ENCODE measurements around the gene NVL. TPM values are rescaled to one million over a fixed set of nuclear protein-coding genes. Genes with fewer than 3 reads are reported as not detected.

NVL gene
- total and polyA plus RNA-seq, 2 of the 8 experiments (the other 6 are each of a cell fraction or from before 2014, with no cell fraction given) = 22.7 to 45.8 TPM

DNA sequence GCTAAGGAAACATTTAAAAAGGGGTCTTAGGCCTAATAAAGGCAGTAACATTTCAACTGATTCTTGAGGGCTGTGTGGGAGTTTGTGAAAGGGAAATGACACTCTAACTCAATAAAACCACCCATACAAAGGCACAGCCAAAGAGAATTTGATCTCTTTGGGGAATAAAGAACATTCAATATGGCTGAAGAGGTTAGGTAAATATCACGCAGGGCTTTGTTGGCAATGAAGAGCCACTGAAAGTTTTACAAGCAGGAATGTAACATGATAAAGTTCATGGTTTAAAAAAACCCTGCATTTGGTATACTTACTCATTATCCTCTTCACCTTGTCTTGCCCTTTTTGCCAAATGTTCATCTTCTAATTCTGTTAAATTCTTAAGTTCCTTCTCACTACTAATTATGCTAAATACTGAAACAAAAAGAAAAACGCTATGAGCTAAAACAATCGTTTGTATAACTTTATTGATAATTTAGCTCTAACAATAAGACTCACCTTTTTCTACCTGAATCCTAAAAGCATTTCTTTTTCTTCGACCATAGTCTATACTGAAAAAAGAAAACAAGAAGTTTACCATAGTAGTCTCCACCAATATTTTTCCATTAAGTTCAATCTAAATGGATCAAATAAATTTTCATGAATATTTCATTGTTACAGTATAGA, 12.5 kb downstream of the NVL start:
- H3K79me1 ChIP-seq (ENCODE audit: low read depth, low read length) = no peaks in the 10 kb centered on the region
- H3K56ac ChIP-seq (replicated peaks; ENCODE audit: insufficient read length, low read depth, low read length) = no peak overlapping the region
- peaks cover 2 to 32% (median 10%) of the 10 kb centered on the region in 4 experiments; a peak in 6 of 8 replicates for H3K36me3 ChIP-seq (ENCODE audit: control insufficient read depth in 2 of 4, insufficient read depth in 4 of 4, low read length in 3 of 4)
- TF ChIP-seq RBBP5 (IDR thresholded peaks at IDR 0.05; ENCODE audit: borderline replicate concordance, low read depth, low read length) (no peak), CBX5 (IDR thresholded peaks at IDR 0.05; ENCODE audit: low read depth, low read length) (no peak), SRF (IDR thresholded peaks at IDR 0.05; ENCODE audit: low read depth, low read length) (no peak), POLR2AphosphoS5 (IDR thresholded peaks at IDR 0.05; ENCODE audit: low read depth, low read length) (no peak), FOSL1 (IDR thresholded peaks at IDR 0.05; ENCODE audit: insufficient read depth, low read depth, low read length) (no peak), CEBPB (IDR thresholded peaks at IDR 0.05; ENCODE audit: low read depth, low read length) (no peak), EZH2 (IDR thresholded peaks at IDR 0.05; ENCODE audit: low read depth, low read length, severe bottlenecking) (no peak), SP4 (IDR thresholded peaks at IDR 0.05; ENCODE audit: low read length) (no peak), RAD21 (IDR thresholded peaks at IDR 0.05 in 1 of 2, conservative IDR thresholded peaks at IDR 0.05 in 1 of 2; ENCODE audit: low read depth in 2 of 2, low read length in 2 of 2) (no peak), CBX8 (IDR thresholded peaks at IDR 0.05; ENCODE audit: borderline replicate concordance, low read depth, low read length) (no peak)
- H2BK20ac ChIP-seq (ENCODE audit: low read length) = no peak overlapping the region
- no peak overlapping the region for H2BK120ac ChIP-seq (replicated peaks; ENCODE audit: low read depth, low read length)
- no peak overlapping the region for H3K27ac ChIP-seq (ENCODE audit: low read depth, low read length)
- no peaks in the 10 kb centered on the region for H3K27me3 ChIP-seq (replicated peaks in 1 of 4; ENCODE audit: control insufficient read depth in 3 of 4, extremely low read depth in 1 of 4, insufficient read depth in 3 of 4, low read length in 3 of 4)
- no peaks in the 10 kb centered on the region; the same call in 1 of the 2 replicates for H3K23me2 ChIP-seq (ENCODE audit: low read depth, low read length)
- FAIRE-seq = no peak
- WGBS, 2 experiments (ENCODE audit: extremely low coverage in 1 of 2, insufficient coverage in 1 of 2, insufficient read length in 1 of 2, insufficient replicate concordance in 2 of 2, low coverage in 1 of 2, low lambda C conversion rate in 2 of 2, missing lambda C conversion rate in 1 of 2) = 90% methylated on average over 4 of the region's 4 CpGs; no CpG with 5 or more reads in 1 of the 2 experiments
- no peak overlapping the region for H4K8ac ChIP-seq (ENCODE audit: extremely low read depth, insufficient read depth, low read length)
- H4K5ac ChIP-seq (ENCODE audit: insufficient read length, low read depth, low read length) = no peak overlapping the region
- no peak overlapping the region for H2BK12ac ChIP-seq (ENCODE audit: low read depth, low read length)
- no peak overlapping the region for H3K23ac ChIP-seq (ENCODE audit: insufficient read length)
- no peaks in the 10 kb centered on the region for H3K4me1 ChIP-seq (replicated peaks in 1 of 4; ENCODE audit: control insufficient read depth in 3 of 4, insufficient read depth in 4 of 4, low read length in 3 of 4)
- H2BK5ac ChIP-seq (ENCODE audit: low read depth, low read length) = no peak overlapping the region
- H2BK15ac ChIP-seq (ENCODE audit: low read length) = no peak overlapping the region
- no peak overlapping the region for H4K91ac ChIP-seq (replicated peaks; ENCODE audit: insufficient read length, low read length)
- no peaks in the 10 kb centered on the region for H3K9me3 ChIP-seq (ENCODE audit: insufficient read depth in 2 of 2, low read depth in 1 of 2, low read length in 1 of 2)
- no peak overlapping the region for H3K4ac ChIP-seq (replicated peaks; ENCODE audit: insufficient read length, low read depth, low read length)
- POLR2A ChIA-PET (ENCODE audit: partially characterized antibody) = interaction anchor here (3.0 kb wide), 1 partner anchor 12 kb away, joined by 10 read pairs; the partner anchor contains the start of gene NVL
- H2AK5ac ChIP-seq (ENCODE audit: low read depth, low read length) = no peak overlapping the region
- no peak overlapping the region for H3K18ac ChIP-seq (ENCODE audit: extremely low read depth, low read length)
- H3K4me3 ChIP-seq (ENCODE audit: extremely low read depth in 1 of 4, insufficient read depth in 2 of 4, low read depth in 3 of 4, low read length in 4 of 4) = no peak overlapping the region
- H2AFZ ChIP-seq (ENCODE audit: low read length) = no peak overlapping the region
- H4K20me1 ChIP-seq (replicated peaks in 1 of 2; ENCODE audit: control insufficient read depth in 1 of 2, insufficient read depth in 2 of 2, low read length in 2 of 2) = peaks cover 0 to 3% of the 10 kb centered on the region in 2 experiments
- no peak overlapping the region for H3K14ac ChIP-seq (ENCODE audit: insufficient read length)
- no peak for DNase-seq (ENCODE audit: low read depth in 1 of 2, low spot score in 2 of 2)
- CTCF ChIA-PET (ENCODE audit: partially characterized antibody) = no interaction called here
- H3K4me2 ChIP-seq (ENCODE audit: insufficient read depth in 1 of 2, low read depth in 2 of 2, low read length in 2 of 2) = no peak overlapping the region
- no peak overlapping the region for H3K9ac ChIP-seq (replicated peaks in 1 of 4; ENCODE audit: extremely low read depth in 1 of 4, low read depth in 3 of 4, low read length in 3 of 4)
- peaks cover 0 to 12% of the 10 kb centered on the region in 2 experiments; a peak in 2 of 4 replicates for H3K79me2 ChIP-seq (ENCODE audit: control insufficient read depth in 1 of 2, insufficient read depth in 2 of 2, low read length in 2 of 2)

Measured in H1 (cell line).